Parathyroid adenoma (tissue), 2 donors: ENCODE data around the gene ARHGAP32.

ENCODE experiments used
- H2AFZ ChIP-seq: fragments of 300-600 bp; sonication (generic); one replicate; pipeline ENCODE4 v1.7.0; 2017; ENCODE audit warnings: antibody characterized with exemption, mild to moderate bottlenecking
- H3K27ac ChIP-seq: fragments of 300-600 bp; sonication (generic); one replicate; pipeline ENCODE4 v1.7.0; 2017
- H3K27me3 ChIP-seq: fragments of 300-600 bp; sonication (generic); one replicate; pipeline ENCODE4 v1.7.0; 2017; ENCODE audit warnings: low read length; ENCODE audit not compliant: control insufficient read depth, insufficient read depth
- H3K36me3 ChIP-seq: fragments of 300-600 bp; sonication (generic); one replicate; pipeline ENCODE4 v1.7.0; 2017; ENCODE audit warnings: low read length; ENCODE audit not compliant: control insufficient read depth, insufficient read depth
- H3K4me1 ChIP-seq: fragments of 300-600 bp; sonication (generic); one replicate; pipeline ENCODE4 v1.7.0; 2017; ENCODE audit warnings: control low read depth
- H3K4me2 ChIP-seq: fragments of 300-600 bp; sonication (generic); one replicate; pipeline ENCODE4 v1.7.0; 2017; ENCODE audit warnings: low read length
- H3K4me3 ChIP-seq: fragments of 300-600 bp; sonication (generic); one replicate; pipeline ENCODE4 v1.7.0; 2017; ENCODE audit warnings: low read depth, low read length
- H3K79me2 ChIP-seq: fragments of 300-600 bp; sonication (generic); one replicate; pipeline ENCODE4 v1.7.0; 2017; ENCODE audit warnings: control low read depth
- H3K9ac ChIP-seq: fragments of 300-600 bp; sonication (generic); one replicate; pipeline ENCODE4 v1.7.0; 2017; ENCODE audit warnings: mild to moderate bottlenecking
- H3K9me3 ChIP-seq: fragments of 300-600 bp; sonication (generic); one replicate; pipeline ENCODE4 v1.7.0; 2017; ENCODE audit warnings: low read length; ENCODE audit not compliant: control insufficient read depth
- TF ChIP-seq, protein P1 (sequence below): fragments of 300-600 bp; sonication (generic); IDR thresholded peaks from one replicate; pipeline ENCODE4 v1.7.0; 2017; ENCODE audit warnings: antibody characterized with exemption, mild to moderate bottlenecking
- donor health status: primary hyperparathyroidism.

The ARHGAP32 gene

DNA sequence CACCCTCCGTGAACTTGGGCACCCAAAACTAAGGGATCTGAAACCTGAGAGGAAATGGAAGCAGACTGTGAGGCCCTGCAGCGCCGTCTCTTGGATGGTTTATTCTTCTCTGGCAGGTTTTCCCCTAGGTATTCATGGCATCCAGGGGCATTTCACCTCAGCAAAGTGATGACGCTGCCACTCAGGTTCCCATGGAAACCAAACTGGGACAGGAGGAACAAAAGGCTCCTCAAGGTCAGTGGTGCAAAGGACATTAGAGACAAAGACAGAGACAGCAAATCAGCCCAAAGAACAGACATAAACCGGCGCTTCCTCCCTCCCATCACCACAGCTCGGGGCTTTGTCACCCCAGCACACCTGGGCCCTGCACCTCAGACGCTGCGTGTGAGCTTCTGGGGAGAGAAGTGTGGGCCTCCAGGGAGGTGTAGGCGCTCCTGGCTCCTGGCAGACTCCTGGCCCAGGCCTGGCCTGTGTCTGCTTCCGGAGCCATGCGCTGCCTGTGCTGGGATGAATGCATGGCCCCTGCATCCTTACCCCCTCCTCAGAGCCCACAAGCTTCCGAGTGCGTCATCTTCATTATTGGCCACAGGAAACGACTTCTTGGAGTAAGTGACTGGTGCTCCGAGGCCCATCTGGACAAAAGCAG lies 255.4 kb downstream of the ARHGAP32 start:
- Histone ChIP-seq H3K4me2 (no peak overlapping the region), H2AFZ (no peak overlapping the region), H3K9me3 (no peaks in the 10 kb centered on the region), H3K79me2 (no peaks in the 10 kb centered on the region), H3K27me3 (no peaks in the 10 kb centered on the region), H3K36me3 (no peaks in the 10 kb centered on the region), H3K4me3 (no peak overlapping the region), H3K4me1 (no peaks in the 10 kb centered on the region), H3K27ac (no peak overlapping the region), H3K9ac (no peak overlapping the region)
- TF ChIP-seq, protein P1, sequence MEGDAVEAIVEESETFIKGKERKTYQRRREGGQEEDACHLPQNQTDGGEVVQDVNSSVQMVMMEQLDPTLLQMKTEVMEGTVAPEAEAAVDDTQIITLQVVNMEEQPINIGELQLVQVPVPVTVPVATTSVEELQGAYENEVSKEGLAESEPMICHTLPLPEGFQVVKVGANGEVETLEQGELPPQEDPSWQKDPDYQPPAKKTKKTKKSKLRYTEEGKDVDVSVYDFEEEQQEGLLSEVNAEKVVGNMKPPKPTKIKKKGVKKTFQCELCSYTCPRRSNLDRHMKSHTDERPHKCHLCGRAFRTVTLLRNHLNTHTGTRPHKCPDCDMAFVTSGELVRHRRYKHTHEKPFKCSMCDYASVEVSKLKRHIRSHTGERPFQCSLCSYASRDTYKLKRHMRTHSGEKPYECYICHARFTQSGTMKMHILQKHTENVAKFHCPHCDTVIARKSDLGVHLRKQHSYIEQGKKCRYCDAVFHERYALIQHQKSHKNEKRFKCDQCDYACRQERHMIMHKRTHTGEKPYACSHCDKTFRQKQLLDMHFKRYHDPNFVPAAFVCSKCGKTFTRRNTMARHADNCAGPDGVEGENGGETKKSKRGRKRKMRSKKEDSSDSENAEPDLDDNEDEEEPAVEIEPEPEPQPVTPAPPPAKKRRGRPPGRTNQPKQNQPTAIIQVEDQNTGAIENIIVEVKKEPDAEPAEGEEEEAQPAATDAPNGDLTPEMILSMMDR = no peak

DNA sequence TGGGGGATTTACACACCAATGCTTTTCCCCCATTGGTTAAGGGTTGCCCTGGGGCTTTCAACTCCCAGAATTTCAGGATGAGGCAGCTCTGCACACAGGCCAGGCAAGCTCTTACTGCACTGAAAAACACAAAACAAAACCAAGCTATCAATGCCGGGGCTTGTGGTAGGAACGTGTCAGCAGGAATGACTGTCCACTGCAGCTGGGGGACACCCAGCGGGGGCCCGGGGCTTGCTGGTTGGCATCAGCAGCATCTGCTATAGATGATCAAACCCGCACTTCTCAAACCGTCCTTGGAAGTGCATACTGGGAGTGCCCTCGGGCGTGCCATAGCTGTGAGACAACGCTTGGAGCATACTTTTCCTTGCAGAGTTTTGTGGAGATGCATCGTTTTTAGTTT lies 257.2 kb downstream of the ARHGAP32 start:
- no peaks in the 10 kb centered on the region for H3K9me3 ChIP-seq
- H3K4me3 ChIP-seq = no peak overlapping the region
- H3K79me2 ChIP-seq = no peaks in the 10 kb centered on the region
- no peak overlapping the region for H3K9ac ChIP-seq
- H3K27ac ChIP-seq = no peak overlapping the region
- no peaks in the 10 kb centered on the region for H3K4me1 ChIP-seq
- no peaks in the 10 kb centered on the region for H3K36me3 ChIP-seq
- H3K4me2 ChIP-seq = no peak overlapping the region
- no peaks in the 10 kb centered on the region for H3K27me3 ChIP-seq
- no peak overlapping the region for H2AFZ ChIP-seq
- TF ChIP-seq, protein P1 = no peak

DNA sequence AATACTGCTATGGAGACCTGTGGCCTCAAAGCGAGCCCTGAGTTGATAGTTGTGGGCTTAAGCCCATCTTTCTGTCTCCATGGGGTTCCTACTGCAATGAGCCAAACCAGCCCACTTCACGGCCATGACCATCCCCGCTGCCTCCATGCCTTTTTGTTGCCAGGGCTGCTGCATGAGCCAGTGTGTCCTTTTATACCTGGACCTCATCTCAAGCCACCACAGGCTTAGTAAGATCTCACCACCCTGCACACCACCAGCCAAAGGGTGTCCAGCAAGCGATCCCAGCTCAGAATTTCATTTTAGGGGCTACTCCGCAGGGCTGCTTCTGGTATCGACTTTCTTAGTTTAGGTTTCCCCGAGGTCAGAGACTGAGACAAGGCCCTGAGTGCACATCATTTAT lies 257.8 kb downstream of the ARHGAP32 start:
- Histone ChIP-seq H3K4me1 (no peaks in the 10 kb centered on the region), H2AFZ (no peak overlapping the region), H3K4me3 (no peak overlapping the region), H3K9me3 (no peaks in the 10 kb centered on the region), H3K79me2 (no peaks in the 10 kb centered on the region), H3K36me3 (no peaks in the 10 kb centered on the region), H3K4me2 (no peak overlapping the region), H3K27ac (no peak overlapping the region), H3K27me3 (no peaks in the 10 kb centered on the region), H3K9ac (no peak overlapping the region)
- TF ChIP-seq, protein P1 = no peak

DNA sequence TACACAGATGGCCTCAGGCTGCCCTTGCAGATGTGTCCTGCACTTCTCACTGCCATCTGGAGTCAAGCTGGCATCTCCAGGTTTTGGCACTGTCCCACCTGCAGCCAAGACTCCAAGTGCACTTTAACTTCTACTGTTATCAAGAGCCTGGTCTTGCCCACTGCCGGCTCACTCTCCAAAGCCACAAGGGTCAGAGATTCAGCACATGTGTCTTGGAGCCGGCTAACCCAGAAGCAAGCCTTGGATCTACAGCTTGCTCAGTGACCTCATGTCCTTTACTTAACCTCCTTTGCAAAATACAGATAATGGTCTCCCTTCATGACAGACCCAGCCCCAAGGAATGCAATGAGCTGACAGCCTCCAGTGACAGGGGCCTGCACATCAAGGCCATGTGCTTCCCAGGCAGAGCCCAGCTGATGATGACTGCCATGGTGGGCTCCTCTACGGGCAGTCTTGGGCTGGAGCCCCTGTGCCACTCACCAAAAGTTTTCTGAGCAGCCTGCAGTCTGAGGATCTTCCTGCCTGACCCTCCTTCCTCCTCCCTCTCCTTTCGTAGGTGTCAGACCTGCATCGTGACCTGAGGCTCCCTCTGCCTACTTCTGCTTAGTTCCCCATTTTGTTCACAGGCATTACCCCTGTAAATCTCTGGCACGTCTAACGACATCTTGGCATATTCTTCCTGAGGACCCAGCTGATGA lies 258.5 kb downstream of the ARHGAP32 start:
- no peak overlapping the region for H3K27ac ChIP-seq
- H3K36me3 ChIP-seq = no peaks in the 10 kb centered on the region
- no peak overlapping the region for H3K4me3 ChIP-seq
- no peak overlapping the region for H3K9ac ChIP-seq
- no peaks in the 10 kb centered on the region for H3K79me2 ChIP-seq
- no peak overlapping the region for H3K4me2 ChIP-seq
- TF ChIP-seq, protein P1 = no peak
- H3K27me3 ChIP-seq = no peaks in the 10 kb centered on the region
- no peaks in the 10 kb centered on the region for H3K4me1 ChIP-seq
- H2AFZ ChIP-seq = no peak overlapping the region
- no peaks in the 10 kb centered on the region for H3K9me3 ChIP-seq

DNA sequence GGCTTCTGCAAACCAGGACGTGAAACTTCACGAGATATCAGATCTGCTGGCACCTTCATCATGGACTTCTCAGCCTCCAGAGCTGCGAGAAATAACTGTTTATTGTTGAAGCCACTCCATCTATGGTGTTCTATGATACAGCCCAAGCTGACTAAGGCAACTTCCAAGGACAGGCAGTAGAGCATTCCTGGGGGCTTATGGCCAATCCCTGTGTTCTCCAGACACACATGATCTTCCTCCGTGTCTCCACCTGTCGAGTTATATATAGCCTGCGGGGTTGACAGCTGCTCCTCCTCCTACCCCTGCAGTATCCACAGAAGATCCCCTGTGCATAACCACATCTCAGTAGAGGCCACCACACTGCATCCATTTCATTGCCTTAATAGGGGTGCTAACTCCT lies 260.5 kb downstream of the ARHGAP32 start:
- H3K27me3 ChIP-seq = no peaks in the 10 kb centered on the region
- no peak overlapping the region for H3K9ac ChIP-seq
- no peak overlapping the region for H3K4me3 ChIP-seq
- TF ChIP-seq, protein P1 = no peak
- H3K27ac ChIP-seq = no peak overlapping the region
- H3K9me3 ChIP-seq = no peaks in the 10 kb centered on the region
- H3K4me2 ChIP-seq = no peak overlapping the region
- H3K4me1 ChIP-seq = no peaks in the 10 kb centered on the region
- no peaks in the 10 kb centered on the region for H3K36me3 ChIP-seq
- H3K79me2 ChIP-seq = no peaks in the 10 kb centered on the region
- H2AFZ ChIP-seq = no peak overlapping the region
